HEK293 (cell line): ENCODE results near the gene ABI3.
A peak's percentile ranks its signal among the peaks of the same experiment; 100 is the strongest.

Experiments
- CTCF ChIA-PET: fragments of 350-600 bp; formaldehyde crosslinking; extraction: SDS; loops from one replicate; lab custom pipeline; 2021; ENCODE audit warnings: antibody characterized with exemption; lab: Yijun Ruan, JAX
- POLR2A ChIA-PET: fragments of 300-600 bp; formaldehyde crosslinking; extraction: SDS; loops from one replicate; lab custom pipeline; 2020; ENCODE audit warnings: antibody characterized with exemption, inconsistent platforms; lab: Yijun Ruan, JAX
- H3K27ac ChIP-seq: fragments of 200-500 bp; sonication (Bioruptor generic); 2 replicates; pipeline ENCODE4 v1.5.1; 2014; ENCODE audit warnings: low read depth, low read length, control low read depth, inconsistent platforms; ENCODE audit errors: extremely low read depth
- H3K36me3 ChIP-seq, 2 experiments: fragments of 200-500 bp in 1 of 2; sonication (Bioruptor generic) in 1 of 2; 1 replicate in 1 of 2; 2 replicates in 1 of 2; pipeline ENCODE4 v1.5.1; 2014 to 2017; ENCODE audit warnings: inconsistent platforms in 2 of 2, low read length in 2 of 2; ENCODE audit not compliant: control insufficient read depth in 2 of 2, insufficient read depth in 1 of 2
- H3K4me1 ChIP-seq: fragments of 200-500 bp; sonication (Bioruptor generic); 2 replicates; pipeline ENCODE4 v1.5.1; 2014; ENCODE audit warnings: mild to moderate bottlenecking, low read length, inconsistent platforms; ENCODE audit not compliant: control insufficient read depth, insufficient read depth
- H3K4me3 ChIP-seq: 2 replicates; pipeline ENCODE4 v1.5.1; 2011; ENCODE audit warnings: low read depth, mild to moderate bottlenecking, control low read depth, low read length, moderate library complexity
- H3K9me3 ChIP-seq: fragments of 200-500 bp; sonication (Bioruptor generic); 2 replicates; pipeline ENCODE4 v1.5.1; 2014; ENCODE audit warnings: low read depth, low read length, inconsistent platforms; ENCODE audit not compliant: control insufficient read depth, insufficient read depth
- BCL11A ChIP-seq: fragments of 450-650 bp; formaldehyde crosslinking; IDR thresholded peaks from 2 replicates; pipeline ENCODE4 v1.5.1; 2016; ENCODE audit warnings: low read depth, missing biosample characterization, missing genetic modification characterization
- BCL11B ChIP-seq: fragments of 450-650 bp; formaldehyde crosslinking; IDR thresholded peaks from 2 replicates; pipeline ENCODE4 v1.5.1; 2016; ENCODE audit warnings: low read depth, missing biosample characterization, missing genetic modification characterization
- EGR2 ChIP-seq: fragments of 450-650 bp; formaldehyde crosslinking; IDR thresholded peaks from 2 replicates; pipeline ENCODE4 v1.5.1; 2016; ENCODE audit warnings: low read depth, missing biosample characterization, missing genetic modification characterization
- GLIS1 ChIP-seq: fragments of 450-650 bp; formaldehyde crosslinking; IDR thresholded peaks from 2 replicates; pipeline ENCODE4 v1.5.1; 2016; ENCODE audit warnings: missing biosample characterization, missing genetic modification characterization
- IKZF3 ChIP-seq: fragments of 450-650 bp; IDR thresholded peaks from 2 replicates; pipeline ENCODE4 v1.5.0; 2018; ENCODE audit warnings: missing biosample characterization, mild to moderate bottlenecking, missing genetic modification characterization, moderate library complexity
- KLF16 ChIP-seq: fragments of 450-650 bp; formaldehyde crosslinking; IDR thresholded peaks from 2 replicates; pipeline ENCODE4 v1.5.1; 2017; ENCODE audit warnings: missing biosample characterization, missing genetic modification characterization
- KLF9 ChIP-seq: fragments of 450-650 bp; formaldehyde crosslinking; IDR thresholded peaks from 2 replicates; pipeline ENCODE4 v1.5.1; 2016; ENCODE audit warnings: missing biosample characterization, missing genetic modification characterization, low read depth
- OSR2 ChIP-seq: fragments of 450-650 bp; formaldehyde crosslinking; IDR thresholded peaks from 2 replicates; pipeline ENCODE4 v1.5.1; 2016; ENCODE audit warnings: missing biosample characterization, missing genetic modification characterization
- SCRT1 ChIP-seq: fragments of 450-650 bp; formaldehyde crosslinking; IDR thresholded peaks from 2 replicates; pipeline ENCODE4 v1.5.1; 2016; ENCODE audit warnings: missing biosample characterization, missing genetic modification characterization, borderline replicate concordance
- SP3 ChIP-seq: fragments of 450-650 bp; formaldehyde crosslinking; IDR thresholded peaks from 2 replicates; pipeline ENCODE4 v1.5.1; 2016; ENCODE audit warnings: missing biosample characterization, missing genetic modification characterization
- SP7 ChIP-seq: fragments of 450-650 bp; formaldehyde crosslinking; IDR thresholded peaks from 2 replicates; pipeline ENCODE4 v1.5.1; 2016; ENCODE audit warnings: missing biosample characterization, missing genetic modification characterization
- ZBTB17 ChIP-seq: fragments of 450-650 bp; formaldehyde crosslinking; IDR thresholded peaks from 2 replicates; pipeline ENCODE4 v1.5.1; 2016; ENCODE audit warnings: missing biosample characterization, missing genetic modification characterization
- ZBTB20 ChIP-seq: fragments of 450-650 bp; formaldehyde crosslinking; IDR thresholded peaks from 2 replicates; pipeline ENCODE4 v1.5.1; 2016; ENCODE audit warnings: missing biosample characterization, missing genetic modification characterization
- ZBTB48 ChIP-seq: fragments of 450-650 bp; formaldehyde crosslinking; IDR thresholded peaks from 2 replicates; pipeline ENCODE4 v1.5.1; 2016; ENCODE audit warnings: missing biosample characterization, missing genetic modification characterization
- ZFHX2 ChIP-seq: fragments of 450-650 bp; formaldehyde crosslinking; conservative IDR thresholded peaks from 2 replicates; pipeline ENCODE4 v1.5.1; 2016; ENCODE audit warnings: missing biosample characterization, missing genetic modification characterization
- ZFP69B ChIP-seq: fragments of 450-650 bp; formaldehyde crosslinking; IDR thresholded peaks from 2 replicates; pipeline ENCODE4 v1.5.1; 2016; ENCODE audit warnings: missing biosample characterization, missing genetic modification characterization
- ZNF266 ChIP-seq: fragments of 450-650 bp; formaldehyde crosslinking; IDR thresholded peaks from 2 replicates; pipeline ENCODE4 v1.5.1; 2016; ENCODE audit warnings: missing biosample characterization, missing genetic modification characterization, low read depth
- ZNF37A ChIP-seq: fragments of 450-650 bp; IDR thresholded peaks from 2 replicates; pipeline ENCODE4 v1.5.1; 2018; ENCODE audit warnings: missing biosample characterization, missing genetic modification characterization
- ZNF529 ChIP-seq: fragments of 450-650 bp; formaldehyde crosslinking; IDR thresholded peaks from 2 replicates; pipeline ENCODE4 v1.5.1; 2017; ENCODE audit warnings: missing genetic modification characterization, missing biosample characterization; ENCODE audit not compliant: insufficient replicate concordance
- ZNF560 ChIP-seq: fragments of 450-650 bp; formaldehyde crosslinking; IDR thresholded peaks from 2 replicates; pipeline ENCODE4 v1.5.1; 2017; ENCODE audit warnings: missing biosample characterization, missing genetic modification characterization, borderline replicate concordance
- ZNF561 ChIP-seq: fragments of 450-650 bp; IDR thresholded peaks from 2 replicates; pipeline ENCODE4 v1.5.1; 2018; ENCODE audit warnings: missing biosample characterization, missing genetic modification characterization, borderline replicate concordance
- ZNF600 ChIP-seq: fragments of 450-650 bp; formaldehyde crosslinking; IDR thresholded peaks from 2 replicates; pipeline ENCODE4 v1.5.1; 2016; ENCODE audit warnings: missing biosample characterization, missing genetic modification characterization
- ZNF664 ChIP-seq: fragments of 450-650 bp; formaldehyde crosslinking; IDR thresholded peaks from 2 replicates; pipeline ENCODE4 v1.5.1; 2016; ENCODE audit warnings: missing biosample characterization, missing genetic modification characterization
- ZNF707 ChIP-seq: fragments of 450-650 bp; formaldehyde crosslinking; IDR thresholded peaks from 2 replicates; pipeline ENCODE4 v1.5.1; 2016; ENCODE audit warnings: missing biosample characterization, missing genetic modification characterization
- TF ChIP-seq, protein P1 (sequence below): fragments of 450-650 bp; formaldehyde crosslinking; IDR thresholded peaks from 2 replicates; pipeline ENCODE4 v1.5.1; 2017; ENCODE audit warnings: missing biosample characterization, missing genetic modification characterization
- TF ChIP-seq, protein P2 (sequence below): fragments of 450-650 bp; formaldehyde crosslinking; IDR thresholded peaks from 2 replicates; pipeline ENCODE4 v1.5.1; 2017; ENCODE audit warnings: missing biosample characterization, missing genetic modification characterization
- TF ChIP-seq, protein P3 (sequence below): fragments of 450-650 bp; formaldehyde crosslinking; IDR thresholded peaks from 2 replicates; pipeline ENCODE4 v1.5.1; 2017; ENCODE audit warnings: missing biosample characterization, missing genetic modification characterization
- TF ChIP-seq, protein P4 (sequence below): fragments of 450-650 bp; formaldehyde crosslinking; optimal IDR thresholded peaks from 2 replicates; pipeline ENCODE3; 2016; ENCODE audit warnings: missing biosample characterization, mild to moderate bottlenecking, missing genetic modification characterization
- TF ChIP-seq, protein P5 (sequence below): fragments of 450-650 bp; formaldehyde crosslinking; IDR thresholded peaks from 2 replicates; pipeline ENCODE4 v1.5.1; 2016; ENCODE audit warnings: missing biosample characterization, missing genetic modification characterization

The ABI3 gene

DNA sequence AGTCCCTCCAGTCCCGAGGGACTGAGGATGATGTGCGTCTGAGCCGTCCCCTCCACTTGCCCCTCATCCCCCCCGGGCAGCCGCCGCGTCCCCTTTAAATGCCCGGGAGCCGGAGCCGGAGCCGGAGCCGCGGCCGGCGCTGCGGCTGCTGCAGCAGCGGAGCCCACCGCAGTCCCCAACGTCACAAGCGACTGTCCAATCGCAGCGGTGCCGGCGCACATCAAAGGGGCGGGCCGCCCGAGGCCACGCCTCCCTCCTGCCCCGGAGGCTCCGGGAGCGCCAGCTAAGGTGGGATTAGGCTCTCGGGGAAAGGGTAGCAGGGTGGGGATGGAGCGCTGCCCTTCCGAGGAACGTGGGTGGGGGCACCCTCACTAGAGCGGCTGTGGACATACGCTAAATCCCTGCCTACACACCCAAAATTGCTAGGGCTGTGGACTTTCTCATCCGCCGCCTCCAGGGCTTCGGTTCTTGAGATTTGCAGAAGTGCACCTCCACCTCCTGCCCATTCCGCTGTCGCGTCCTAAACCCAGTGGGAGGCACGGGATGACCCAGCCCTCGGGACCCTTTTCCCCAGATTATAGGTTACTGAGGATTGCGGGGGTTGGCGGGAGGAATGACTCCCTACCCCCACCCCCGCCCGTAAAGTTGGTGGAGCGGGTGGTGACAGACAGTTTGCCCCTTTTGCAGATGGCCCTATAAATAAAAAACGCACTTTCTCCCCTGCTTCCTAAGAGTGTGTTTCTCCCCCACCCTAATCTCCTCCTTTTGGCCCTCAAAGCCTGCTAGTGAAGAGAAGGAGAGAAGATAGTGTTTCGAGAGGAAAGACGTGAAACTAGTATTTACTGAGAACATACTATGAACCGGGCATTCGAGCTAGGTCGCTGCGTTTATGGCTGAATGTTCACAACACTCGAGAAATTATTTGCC lies 20.4 kb downstream of the ABI3 start, which contains the start of gene PHOSPHO1:
Gene PHOSPHO1 (minus strand): TSS at position 152 of the 927 bp plus-strand sequence. CDS start 4,096 bp downstream, outside the sequence.
- ChIA-PET CTCF (interaction anchor here (0.9 to 1.7 kb wide), 3 partner anchors 51 to 421 kb away, joined by 3 to 7 read pairs (median 3); no protein-coding TSS in a partner anchor), POLR2A (interaction anchor here (1.1 to 1.7 kb wide), 2 partner anchors 29 to 39 kb away, joined by 4 to 8 read pairs; no protein-coding TSS in a partner anchor)
- no peak within 1 kb of the TSS for H3K27ac ChIP-seq
- H3K4me3 ChIP-seq = peak within 1 kb of the TSS; percentile 73
- no peaks in the 10 kb centered on the region; the same call in 1 of the 2 replicates for H3K4me1 ChIP-seq
- no peaks in the 10 kb centered on the region for H3K9me3 ChIP-seq
- no peaks in the 10 kb centered on the region for H3K36me3 ChIP-seq
- TF ChIP-seq SP7 (tag by site-specific recombination) (peak; percentile 50), ZBTB17 (peak; percentile 51), ZNF600 (peak; percentile 80), ZBTB20 (tag by site-specific recombination) (peak; percentile 34; the same call in 1 of the 2 replicates), ZNF37A (tag by site-specific recombination) (no peak), SCRT1 (tag by site-specific recombination) (no peak), KLF9 (tag by site-specific recombination) (peak; percentile 80), ZBTB48 (tag by site-specific recombination) (no peak), ZNF560 (tag by site-specific recombination) (0 out of 2 replicates have a peak, but pooled peaks have one; percentile 19), ZFP69B (tag by site-specific recombination) (0 out of 2 replicates have a peak, but pooled peaks have one; percentile 66), ZNF664 (tag by site-specific recombination) (peak; percentile 93), EGR2 (tag by site-specific recombination) (peak; percentile 82), ZNF529 (tag by site-specific recombination) (no peak), BCL11A (tag by site-specific recombination) (no peak), ZNF561 (no peak), ZFHX2 (tag by site-specific recombination) (peak; percentile 92), GLIS1 (tag by site-specific recombination) (peak; percentile 71), OSR2 (peak; percentile 85), SP3 (peak; percentile 85), ZNF707 (tag by site-specific recombination) (no peak), KLF16 (peak; percentile 50; the same call in 1 of the 2 replicates), BCL11B (tag by site-specific recombination) (no peak), ZNF266 (tag by site-specific recombination) (no peak), IKZF3 (tag by site-specific recombination) (peak; percentile 14; the same call in 1 of the 2 replicates)
- TF ChIP-seq, protein P1, sequence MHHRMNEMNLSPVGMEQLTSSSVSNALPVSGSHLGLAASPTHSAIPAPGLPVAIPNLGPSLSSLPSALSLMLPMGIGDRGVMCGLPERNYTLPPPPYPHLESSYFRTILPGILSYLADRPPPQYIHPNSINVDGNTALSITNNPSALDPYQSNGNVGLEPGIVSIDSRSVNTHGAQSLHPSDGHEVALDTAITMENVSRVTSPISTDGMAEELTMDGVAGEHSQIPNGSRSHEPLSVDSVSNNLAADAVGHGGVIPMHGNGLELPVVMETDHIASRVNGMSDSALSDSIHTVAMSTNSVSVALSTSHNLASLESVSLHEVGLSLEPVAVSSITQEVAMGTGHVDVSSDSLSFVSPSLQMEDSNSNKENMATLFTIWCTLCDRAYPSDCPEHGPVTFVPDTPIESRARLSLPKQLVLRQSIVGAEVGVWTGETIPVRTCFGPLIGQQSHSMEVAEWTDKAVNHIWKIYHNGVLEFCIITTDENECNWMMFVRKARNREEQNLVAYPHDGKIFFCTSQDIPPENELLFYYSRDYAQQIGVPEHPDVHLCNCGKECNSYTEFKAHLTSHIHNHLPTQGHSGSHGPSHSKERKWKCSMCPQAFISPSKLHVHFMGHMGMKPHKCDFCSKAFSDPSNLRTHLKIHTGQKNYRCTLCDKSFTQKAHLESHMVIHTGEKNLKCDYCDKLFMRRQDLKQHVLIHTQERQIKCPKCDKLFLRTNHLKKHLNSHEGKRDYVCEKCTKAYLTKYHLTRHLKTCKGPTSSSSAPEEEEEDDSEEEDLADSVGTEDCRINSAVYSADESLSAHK = 0 out of 2 replicates have a peak, but pooled peaks have one; percentile 31
- TF ChIP-seq, protein P2, sequence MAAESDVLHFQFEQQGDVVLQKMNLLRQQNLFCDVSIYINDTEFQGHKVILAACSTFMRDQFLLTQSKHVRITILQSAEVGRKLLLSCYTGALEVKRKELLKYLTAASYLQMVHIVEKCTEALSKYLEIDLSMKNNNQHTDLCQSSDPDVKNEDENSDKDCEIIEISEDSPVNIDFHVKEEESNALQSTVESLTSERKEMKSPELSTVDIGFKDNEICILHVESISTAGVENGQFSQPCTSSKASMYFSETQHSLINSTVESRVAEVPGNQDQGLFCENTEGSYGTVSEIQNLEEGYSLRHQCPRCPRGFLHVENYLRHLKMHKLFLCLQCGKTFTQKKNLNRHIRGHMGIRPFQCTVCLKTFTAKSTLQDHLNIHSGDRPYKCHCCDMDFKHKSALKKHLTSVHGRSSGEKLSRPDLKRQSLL (tag by site-specific recombination) = peak; percentile 98
- TF ChIP-seq, protein P3, sequence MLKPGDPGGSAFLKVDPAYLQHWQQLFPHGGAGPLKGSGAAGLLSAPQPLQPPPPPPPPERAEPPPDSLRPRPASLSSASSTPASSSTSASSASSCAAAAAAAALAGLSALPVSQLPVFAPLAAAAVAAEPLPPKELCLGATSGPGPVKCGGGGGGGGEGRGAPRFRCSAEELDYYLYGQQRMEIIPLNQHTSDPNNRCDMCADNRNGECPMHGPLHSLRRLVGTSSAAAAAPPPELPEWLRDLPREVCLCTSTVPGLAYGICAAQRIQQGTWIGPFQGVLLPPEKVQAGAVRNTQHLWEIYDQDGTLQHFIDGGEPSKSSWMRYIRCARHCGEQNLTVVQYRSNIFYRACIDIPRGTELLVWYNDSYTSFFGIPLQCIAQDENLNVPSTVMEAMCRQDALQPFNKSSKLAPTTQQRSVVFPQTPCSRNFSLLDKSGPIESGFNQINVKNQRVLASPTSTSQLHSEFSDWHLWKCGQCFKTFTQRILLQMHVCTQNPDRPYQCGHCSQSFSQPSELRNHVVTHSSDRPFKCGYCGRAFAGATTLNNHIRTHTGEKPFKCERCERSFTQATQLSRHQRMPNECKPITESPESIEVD (tag by site-specific recombination) = no peak
- TF ChIP-seq, protein P4, sequence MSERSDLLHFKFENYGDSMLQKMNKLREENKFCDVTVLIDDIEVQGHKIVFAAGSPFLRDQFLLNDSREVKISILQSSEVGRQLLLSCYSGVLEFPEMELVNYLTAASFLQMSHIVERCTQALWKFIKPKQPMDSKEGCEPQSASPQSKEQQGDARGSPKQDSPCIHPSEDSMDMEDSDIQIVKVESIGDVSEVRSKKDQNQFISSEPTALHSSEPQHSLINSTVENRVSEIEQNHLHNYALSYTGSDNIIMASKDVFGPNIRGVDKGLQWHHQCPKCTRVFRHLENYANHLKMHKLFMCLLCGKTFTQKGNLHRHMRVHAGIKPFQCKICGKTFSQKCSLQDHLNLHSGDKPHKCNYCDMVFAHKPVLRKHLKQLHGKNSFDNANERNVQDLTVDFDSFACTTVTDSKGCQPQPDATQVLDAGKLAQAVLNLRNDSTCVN = peak; percentile 50
- TF ChIP-seq, protein P5, sequence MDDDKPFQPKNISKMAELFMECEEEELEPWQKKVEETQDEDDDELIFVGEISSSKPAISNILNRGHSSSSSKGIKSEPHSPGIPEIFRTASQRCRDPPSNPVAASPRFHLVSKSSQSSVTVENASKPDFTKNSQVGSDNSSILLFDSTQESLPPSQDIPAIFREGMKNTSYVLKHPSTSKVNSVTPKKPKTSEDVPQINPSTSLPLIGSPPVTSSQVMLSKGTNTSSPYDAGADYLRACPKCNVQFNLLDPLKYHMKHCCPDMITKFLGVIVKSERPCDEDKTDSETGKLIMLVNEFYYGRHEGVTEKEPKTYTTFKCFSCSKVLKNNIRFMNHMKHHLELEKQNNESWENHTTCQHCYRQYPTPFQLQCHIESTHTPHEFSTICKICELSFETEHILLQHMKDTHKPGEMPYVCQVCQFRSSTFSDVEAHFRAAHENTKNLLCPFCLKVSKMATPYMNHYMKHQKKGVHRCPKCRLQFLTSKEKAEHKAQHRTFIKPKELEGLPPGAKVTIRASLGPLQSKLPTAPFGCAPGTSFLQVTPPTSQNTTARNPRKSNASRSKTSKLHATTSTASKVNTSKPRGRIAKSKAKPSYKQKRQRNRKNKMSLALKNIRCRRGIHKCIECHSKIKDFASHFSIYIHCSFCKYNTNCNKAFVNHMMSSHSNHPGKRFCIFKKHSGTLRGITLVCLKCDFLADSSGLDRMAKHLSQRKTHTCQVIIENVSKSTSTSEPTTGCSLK (tag by site-specific recombination) = no peak
